ENCODE results near the gene SPRR5. TPM values are rescaled to one million over a fixed set of nuclear protein-coding genes. Genes with fewer than 3 reads are reported as not detected.

The SPRR5 gene
- total and polyA plus RNA-seq, 4 donors = not detected

- Histone ChIP-seq H3K36me3 (ENCODE audit: control insufficient read depth in 4 of 4, insufficient read depth in 3 of 4, low read depth in 1 of 4, low read length in 3 of 4) (no peaks in the 10 kb centered on the region), H3K27ac (ENCODE audit: low read depth in 1 of 2, low read length in 2 of 2) (no peak within 1 kb of the TSS), H3K9me3 (ENCODE audit: control insufficient read depth in 4 of 4, low read length in 3 of 4) (no peaks in the 10 kb centered on the region), H3K27me3 (ENCODE audit: control insufficient read depth in 4 of 4, insufficient read depth in 4 of 4, low read length in 3 of 4) (no peaks in the 10 kb centered on the region), H3K4me3 (ENCODE audit: low read depth in 1 of 3, low read length in 3 of 3) (no peak within 1 kb of the TSS), H3K4me1 (ENCODE audit: control insufficient read depth in 4 of 4, insufficient read depth in 4 of 4, low read length in 3 of 4) (no peaks in the 10 kb centered on the region), H3K9ac (ENCODE audit: low read depth in 1 of 2, low read length in 2 of 2) (no peak within 1 kb of the TSS)
- DNase-seq (ENCODE audit: low spot score) = no peak
- TF ChIP-seq GABPA (IDR thresholded peaks at IDR 0.05 in 1 of 2, conservative IDR thresholded peaks at IDR 0.05 in 1 of 2) = no peak
- no peak for TF ChIP-seq FOXA1 (IDR thresholded peaks at IDR 0.05)
- no peak for TF ChIP-seq HNF4A (conservative IDR thresholded peaks at IDR 0.05)
- TF ChIP-seq HNF4G (IDR thresholded peaks at IDR 0.05) = no peak
- no peak for TF ChIP-seq EGR1 (IDR thresholded peaks at IDR 0.05; ENCODE audit: low read depth in 2 of 2)
- no peak for TF ChIP-seq ZBTB33 (IDR thresholded peaks at IDR 0.05)
- no peak for TF ChIP-seq JUND (IDR thresholded peaks at IDR 0.05)
- TF ChIP-seq MAX (IDR thresholded peaks at IDR 0.05) = no peak
- no peak for TF ChIP-seq NR2F2 (IDR thresholded peaks at IDR 0.05)
- TF ChIP-seq REST (IDR thresholded peaks at IDR 0.05) = no peak
- TF ChIP-seq YY1 (IDR thresholded peaks at IDR 0.05) = no peak
- WGBS = 89% methylated on average over 3 of the region's 3 CpGs
These were observed 36.7 kb downstream of the SPRR5 start, which contains the start of gene SPRR1A for GRCh38 chr1:152983743-152984142. SPRR1A (plus strand) TSS chr1:152984081; CDS start chr1:152985231, 1,150 bp downstream.

GRCh38 chr1:152986578-152986977 is 39.6 kb downstream of the SPRR5 start:
- no peak for TF ChIP-seq SP1 (IDR thresholded peaks at IDR 0.05)
- TF ChIP-seq ATF3 (IDR thresholded peaks at IDR 0.05) = no peak
- TF ChIP-seq ZBTB33 (IDR thresholded peaks at IDR 0.05) = no peak
- TF ChIP-seq FOXA2 (IDR thresholded peaks at IDR 0.05) = no peak
- no peak for TF ChIP-seq EGR1 (IDR thresholded peaks at IDR 0.05; ENCODE audit: low read depth in 2 of 2)
- TF ChIP-seq TAF1 (conservative IDR thresholded peaks at IDR 0.05) = no peak
- no peak for TF ChIP-seq GABPA (IDR thresholded peaks at IDR 0.05 in 1 of 2, conservative IDR thresholded peaks at IDR 0.05 in 1 of 2)
- TF ChIP-seq HNF4A (conservative IDR thresholded peaks at IDR 0.05) = no peak
- TF ChIP-seq NR2F2 (IDR thresholded peaks at IDR 0.05) = no peak
- TF ChIP-seq REST (IDR thresholded peaks at IDR 0.05) = no peak
- TF ChIP-seq RXRA (IDR thresholded peaks at IDR 0.05) = no peak
- TF ChIP-seq HNF4G (IDR thresholded peaks at IDR 0.05) = no peak
- TF ChIP-seq FOXA1 (IDR thresholded peaks at IDR 0.05) = no peak
- TF ChIP-seq CTCF (IDR thresholded peaks at IDR 0.05; ENCODE audit: low read depth, low read length, missing input control) = no peak
- TF ChIP-seq MAX (IDR thresholded peaks at IDR 0.05) = no peak
- TF ChIP-seq RAD21 (IDR thresholded peaks at IDR 0.05) = no peak
- Histone ChIP-seq H3K9me3 (ENCODE audit: control insufficient read depth in 4 of 4, low read length in 3 of 4) (no peaks in the 10 kb centered on the region), H3K4me3 (ENCODE audit: low read depth in 1 of 3, low read length in 3 of 3) (no peak overlapping the region), H3K4me1 (ENCODE audit: control insufficient read depth in 4 of 4, insufficient read depth in 4 of 4, low read length in 3 of 4) (no peaks in the 10 kb centered on the region), H3K9ac (ENCODE audit: low read depth in 1 of 2, low read length in 2 of 2) (no peak overlapping the region), H3K36me3 (ENCODE audit: control insufficient read depth in 4 of 4, insufficient read depth in 3 of 4, low read depth in 1 of 4, low read length in 3 of 4) (no peaks in the 10 kb centered on the region), H3K27me3 (ENCODE audit: control insufficient read depth in 4 of 4, insufficient read depth in 4 of 4, low read length in 3 of 4) (no peaks in the 10 kb centered on the region), H3K27ac (ENCODE audit: low read depth in 1 of 2, low read length in 2 of 2) (no peak overlapping the region)
- WGBS = 84% methylated on average over 2 of the region's 2 CpGs
- DNase-seq (ENCODE audit: low spot score) = no peak

All from liver (tissue), 9 donors.